ENCODE results near the gene ILKAP. TPM values are rescaled to one million over a fixed set of nuclear protein-coding genes. Genes with fewer than 3 reads are reported as not detected.

ILKAP gene
- total and polyA plus RNA-seq, 7 donors, result 31.8 to 66.6 (median 43.8) TPM

DNA sequence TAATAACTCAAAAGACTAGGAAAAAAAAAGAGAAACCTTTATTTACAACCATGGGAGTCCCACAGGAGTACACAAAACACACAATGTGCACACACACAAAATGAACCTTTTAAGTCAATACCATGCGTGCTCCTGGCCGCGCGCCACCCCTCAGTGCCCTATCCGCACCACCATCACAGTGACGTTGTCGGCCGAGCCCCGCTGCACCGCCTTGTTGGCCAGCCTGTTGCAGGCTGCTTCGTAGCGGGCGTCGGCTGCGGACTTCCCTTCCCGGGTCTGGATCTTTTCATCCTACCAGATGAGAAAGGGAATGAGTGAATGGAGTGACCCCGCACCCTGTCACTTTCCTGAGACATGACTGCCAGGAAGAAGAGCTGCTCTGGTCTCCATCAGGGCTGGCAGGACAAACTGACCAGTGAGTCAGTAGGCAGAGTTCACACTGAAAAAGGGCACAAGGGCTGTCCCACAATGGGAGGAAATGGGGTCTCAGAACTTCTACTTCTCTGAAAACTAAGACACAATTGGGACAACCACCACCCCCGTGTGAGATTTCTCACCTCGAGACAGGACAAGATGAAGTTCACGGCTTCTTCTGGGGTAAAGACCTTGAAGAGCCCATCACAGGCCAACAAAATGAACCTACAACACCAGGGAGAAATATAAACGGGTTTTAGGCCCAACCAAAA is 33.0 kb downstream of the ILKAP start:
- ATAC-seq, result no peak
- Histone ChIP-seq H3K27me3 (ENCODE audit: insufficient read depth in 3 of 3, low read length in 2 of 3) (no peaks in the 10 kb centered on the region), H3K36me3 (ENCODE audit: insufficient read depth in 1 of 2, low read depth in 1 of 2) (peaks cover 3 to 83% of the 10 kb centered on the region in 2 donors), H3K9me3 (no peaks in the 10 kb centered on the region), H3K4me3 (no peak overlapping the region), H3K4me1 (peaks cover 9% of the 10 kb centered on the region), H3K27ac (peak overlapping the region; percentile 30)
- DNase-seq, result peak in 1 of 2 donors; percentile 30
- 83 to 88% (median 84%) methylated on average over 21 of the region's 21 CpGs for WGBS, 3 donors
- intact Hi-C loops (cut with DNase I), result no loop called here
- TF ChIP-seq, protein P1, sequence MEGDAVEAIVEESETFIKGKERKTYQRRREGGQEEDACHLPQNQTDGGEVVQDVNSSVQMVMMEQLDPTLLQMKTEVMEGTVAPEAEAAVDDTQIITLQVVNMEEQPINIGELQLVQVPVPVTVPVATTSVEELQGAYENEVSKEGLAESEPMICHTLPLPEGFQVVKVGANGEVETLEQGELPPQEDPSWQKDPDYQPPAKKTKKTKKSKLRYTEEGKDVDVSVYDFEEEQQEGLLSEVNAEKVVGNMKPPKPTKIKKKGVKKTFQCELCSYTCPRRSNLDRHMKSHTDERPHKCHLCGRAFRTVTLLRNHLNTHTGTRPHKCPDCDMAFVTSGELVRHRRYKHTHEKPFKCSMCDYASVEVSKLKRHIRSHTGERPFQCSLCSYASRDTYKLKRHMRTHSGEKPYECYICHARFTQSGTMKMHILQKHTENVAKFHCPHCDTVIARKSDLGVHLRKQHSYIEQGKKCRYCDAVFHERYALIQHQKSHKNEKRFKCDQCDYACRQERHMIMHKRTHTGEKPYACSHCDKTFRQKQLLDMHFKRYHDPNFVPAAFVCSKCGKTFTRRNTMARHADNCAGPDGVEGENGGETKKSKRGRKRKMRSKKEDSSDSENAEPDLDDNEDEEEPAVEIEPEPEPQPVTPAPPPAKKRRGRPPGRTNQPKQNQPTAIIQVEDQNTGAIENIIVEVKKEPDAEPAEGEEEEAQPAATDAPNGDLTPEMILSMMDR (IDR thresholded peaks at IDR 0.05), result no peak

DNA sequence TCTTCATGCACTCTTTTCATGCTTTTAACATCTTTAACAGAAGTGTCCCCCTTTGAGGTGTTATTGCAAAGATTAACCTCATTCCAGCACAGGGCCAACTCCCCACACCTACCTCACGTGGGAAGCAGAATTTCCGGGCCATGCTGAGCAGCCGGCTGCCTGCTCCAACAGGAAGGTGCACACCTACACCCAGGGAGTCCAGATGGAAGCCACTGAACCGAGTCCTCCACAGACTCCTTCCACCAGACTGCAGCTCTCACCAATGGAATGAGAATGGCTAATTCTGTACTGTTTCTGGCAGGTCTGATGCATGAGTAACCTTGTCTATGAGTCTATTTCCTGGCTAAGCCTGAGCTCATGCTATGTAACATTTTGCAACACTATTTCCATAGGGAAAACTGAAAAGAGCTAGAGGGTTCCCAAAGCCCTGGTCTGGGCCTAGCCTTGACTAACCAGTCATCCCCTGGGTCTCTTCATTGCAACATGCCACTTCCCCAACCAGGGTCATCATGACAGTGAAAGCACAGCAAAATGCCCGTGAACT is 33.7 kb downstream of the ILKAP start:
- H3K4me3 ChIP-seq, result no peak overlapping the region
- no peaks in the 10 kb centered on the region for H3K9me3 ChIP-seq
- peak overlapping the region; percentile 19 for H3K27ac ChIP-seq
- intact Hi-C loops (cut with DNase I), result no loop called here
- ATAC-seq (peak in 3 of 4 donors; percentile 14 to 37 (median 35)), DNase-seq (peak in 1 of 2 donors; percentile 44)
- peaks cover 3 to 75% of the 10 kb centered on the region in 2 donors for H3K36me3 ChIP-seq (ENCODE audit: insufficient read depth in 1 of 2, low read depth in 1 of 2)
- TF ChIP-seq, protein P1 (IDR thresholded peaks at IDR 0.05), result no peak
- no peaks in the 10 kb centered on the region for H3K27me3 ChIP-seq (ENCODE audit: insufficient read depth in 3 of 3, low read length in 2 of 3)
- 67 to 70% (median 69%) methylated on average over 5 of the region's 5 CpGs for WGBS, 3 donors
- peaks cover 9% of the 10 kb centered on the region for H3K4me1 ChIP-seq

DNA sequence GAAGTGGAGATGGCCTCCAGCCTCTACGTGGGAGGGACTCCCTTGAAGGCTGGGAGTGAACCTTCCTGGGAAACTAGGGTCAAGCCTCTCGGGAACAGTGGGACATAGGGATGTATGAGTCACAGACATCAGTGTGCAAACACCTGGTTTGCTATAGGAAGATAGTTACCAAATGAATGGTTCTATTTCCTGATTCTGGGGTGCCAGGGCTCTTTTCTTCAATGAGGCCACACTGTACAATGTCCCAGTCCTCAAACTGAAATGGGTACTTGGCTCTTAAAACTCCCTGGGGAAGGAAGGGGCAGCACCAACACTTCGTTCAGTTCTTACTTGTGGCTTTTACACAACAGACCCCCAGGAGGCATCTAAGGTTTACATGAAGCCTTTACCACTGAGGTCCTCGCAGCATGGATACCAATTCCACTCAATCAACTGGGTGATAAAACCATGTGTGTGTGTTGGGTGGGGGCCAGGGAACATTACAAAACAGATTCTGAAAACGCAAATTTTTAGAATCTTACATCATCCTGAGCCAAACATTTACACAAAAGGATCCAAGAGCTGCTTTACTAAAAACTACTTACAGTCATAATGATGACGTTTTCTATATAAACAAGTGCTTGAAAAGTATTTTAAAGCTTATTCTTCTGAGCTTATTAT is 34.3 kb downstream of the ILKAP start:
- H3K9me3 ChIP-seq, result no peaks in the 10 kb centered on the region
- peaks cover 3 to 69% of the 10 kb centered on the region in 2 donors for H3K36me3 ChIP-seq (ENCODE audit: insufficient read depth in 1 of 2, low read depth in 1 of 2)
- TF ChIP-seq, protein P1 (IDR thresholded peaks at IDR 0.05), result no peak
- peak overlapping the region; percentile 19 for H3K27ac ChIP-seq
- intact Hi-C loops (cut with DNase I), result no loop called here
- no peak overlapping the region for H3K4me3 ChIP-seq
- H3K4me1 ChIP-seq, result peaks cover 9% of the 10 kb centered on the region
- ATAC-seq, result no peak
- DNase-seq, result peak; percentile 47 to 60
- peaks cover 0 to under 1% (median 0%) of the 10 kb centered on the region in 3 donors for H3K27me3 ChIP-seq (ENCODE audit: insufficient read depth in 3 of 3, low read length in 2 of 3)
- WGBS, 3 donors, result 60 to 69% (median 61%) methylated on average over 6 of the region's 6 CpGs

DNA sequence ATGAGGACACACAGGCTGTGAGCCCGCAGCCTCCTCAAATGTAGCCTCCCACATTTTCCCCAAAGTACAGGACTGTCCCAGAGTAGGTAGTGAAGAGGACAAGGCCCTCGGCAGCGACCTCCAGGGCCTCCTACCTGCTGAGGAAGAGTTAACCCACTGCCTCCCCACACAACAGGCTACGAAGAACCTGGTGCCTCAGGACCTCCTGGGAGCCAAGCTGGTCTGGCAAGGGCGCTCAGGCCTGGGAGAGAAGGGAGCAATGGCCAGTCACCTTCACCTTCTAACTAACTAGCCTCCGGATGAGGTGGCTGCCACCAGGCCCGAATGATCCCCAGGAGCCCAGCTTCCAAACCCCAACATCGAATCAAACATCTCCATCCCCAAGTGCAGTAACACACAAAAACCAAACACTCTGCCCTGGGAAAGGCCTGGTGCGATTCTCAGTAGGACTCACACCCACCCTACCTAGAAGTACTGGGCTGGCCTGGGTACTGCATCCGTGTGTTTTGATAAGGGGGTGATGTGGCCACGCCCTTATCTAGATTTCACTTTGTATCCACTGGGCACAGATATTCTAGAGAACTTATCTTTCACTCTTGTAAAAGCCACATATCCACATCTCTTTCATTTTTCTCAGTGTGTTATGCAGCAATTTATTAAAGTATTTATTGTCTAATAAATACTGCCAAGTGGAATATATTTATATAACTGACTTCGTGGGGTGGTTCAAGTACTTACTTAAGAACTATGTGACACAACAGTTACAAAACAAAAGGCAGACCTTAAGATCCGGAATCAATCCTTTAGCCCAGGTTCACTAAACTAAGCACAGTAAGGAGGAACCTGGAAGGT is 35.1 kb downstream of the ILKAP start:
- intact Hi-C loops (cut with DNase I), result no loop called here
- Histone ChIP-seq H3K4me3 (no peak overlapping the region), H3K27me3 (ENCODE audit: insufficient read depth in 3 of 3, low read length in 2 of 3) (peaks cover 0 to 6% (median 0%) of the 10 kb centered on the region in 3 donors), H3K9me3 (no peaks in the 10 kb centered on the region), H3K27ac (no peak overlapping the region), H3K4me1 (peaks cover 9% of the 10 kb centered on the region), H3K36me3 (ENCODE audit: insufficient read depth in 1 of 2, low read depth in 1 of 2) (peaks cover 3 to 61% of the 10 kb centered on the region in 2 donors)
- DNase-seq (no peak), ATAC-seq (no peak)
- TF ChIP-seq, protein P1 (IDR thresholded peaks at IDR 0.05), result no peak
- 85 to 87% (median 86%) methylated on average over 13 of the region's 13 CpGs for WGBS, 3 donors

Data from psoas muscle (tissue), 8 donors.